Measurements from ENCODE around the gene RRBP1.

Gene RRBP1

DNA sequence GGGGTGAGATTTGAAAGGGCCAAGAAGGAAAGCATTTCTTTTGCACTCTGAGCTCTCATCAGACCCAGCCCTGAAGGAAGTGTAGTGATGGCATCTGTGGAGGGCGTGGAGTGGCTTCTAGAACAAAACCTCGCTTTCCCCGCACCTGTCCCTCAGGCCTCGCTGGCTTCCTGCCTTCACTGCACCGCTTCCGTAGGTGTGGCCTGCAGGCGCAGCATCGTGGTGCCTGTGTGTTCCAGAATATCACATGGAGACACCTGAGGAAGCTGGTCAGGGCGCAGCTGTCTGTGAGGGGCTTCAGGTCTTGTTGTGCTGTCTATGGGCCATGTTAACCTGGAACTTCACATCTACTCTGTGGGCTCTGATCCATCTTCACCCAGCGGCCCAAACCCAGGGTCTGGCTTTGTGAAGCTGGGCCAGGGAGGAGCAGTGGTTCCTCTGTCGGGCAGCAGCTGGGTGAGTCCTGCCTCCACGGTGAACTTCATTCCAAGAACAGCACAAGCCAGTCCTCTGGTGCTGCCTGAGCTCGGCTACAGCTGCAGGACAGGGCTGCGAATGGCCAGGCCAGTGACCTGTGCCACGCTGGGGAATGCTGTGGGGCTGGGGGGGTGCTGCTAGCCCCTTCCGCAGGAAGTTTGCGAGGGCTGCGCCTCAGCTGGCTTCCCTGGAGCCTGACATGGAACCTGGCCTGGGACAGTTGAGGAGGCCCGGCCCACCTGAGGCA is 71.3 kb downstream of the RRBP1 start:
- H3K4me3 ChIP-seq (ENCODE audit: low read length), result no peak overlapping the region
- H3K4me1 ChIP-seq (ENCODE audit: insufficient read depth, low read length), result no peaks in the 10 kb centered on the region
- peaks cover 4% of the 10 kb centered on the region for H3K36me3 ChIP-seq (ENCODE audit: insufficient read depth, low read length)
- H2AFZ ChIP-seq (ENCODE audit: low read depth, low read length), result no peak overlapping the region
- no peaks in the 10 kb centered on the region for H3K9me3 ChIP-seq (ENCODE audit: low read length)
- H3K27me3 ChIP-seq (ENCODE audit: insufficient read depth, low read length), result no peaks in the 10 kb centered on the region

DNA sequence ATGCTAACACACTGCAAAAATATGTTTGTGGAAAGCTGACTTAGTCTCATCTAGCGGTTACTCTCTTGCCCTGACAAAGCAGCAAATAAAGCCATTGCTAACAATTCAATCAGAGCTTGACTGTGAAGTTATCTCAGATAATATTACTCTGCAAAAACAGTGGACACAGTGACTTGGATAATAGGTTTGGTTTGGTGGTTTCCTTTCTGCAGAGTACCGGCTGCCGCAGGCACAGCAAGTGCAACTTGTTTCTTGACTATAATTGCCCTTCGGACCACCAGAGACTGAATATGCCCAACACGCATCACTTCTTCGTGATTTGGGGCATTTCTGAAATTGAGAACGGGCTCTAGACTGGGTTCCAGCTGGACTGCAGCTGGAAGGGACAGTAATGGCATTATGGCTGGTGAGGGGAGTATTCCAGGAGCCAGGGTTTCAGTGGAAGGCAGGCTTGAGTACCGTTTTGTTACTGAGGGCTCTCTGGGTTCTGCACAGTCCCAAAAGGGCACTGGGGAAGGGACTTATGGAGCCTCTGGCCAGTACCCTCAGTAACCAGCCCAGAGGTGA is 72.1 kb downstream of the RRBP1 start:
- H3K4me3 ChIP-seq (ENCODE audit: low read length), result no peak overlapping the region
- peaks cover 8% of the 10 kb centered on the region for H3K36me3 ChIP-seq (ENCODE audit: insufficient read depth, low read length)
- H3K9me3 ChIP-seq (ENCODE audit: low read length), result no peaks in the 10 kb centered on the region
- no peaks in the 10 kb centered on the region for H3K4me1 ChIP-seq (ENCODE audit: insufficient read depth, low read length)
- no peaks in the 10 kb centered on the region for H3K27me3 ChIP-seq (ENCODE audit: insufficient read depth, low read length)
- no peak overlapping the region for H2AFZ ChIP-seq (ENCODE audit: low read depth, low read length)

DNA sequence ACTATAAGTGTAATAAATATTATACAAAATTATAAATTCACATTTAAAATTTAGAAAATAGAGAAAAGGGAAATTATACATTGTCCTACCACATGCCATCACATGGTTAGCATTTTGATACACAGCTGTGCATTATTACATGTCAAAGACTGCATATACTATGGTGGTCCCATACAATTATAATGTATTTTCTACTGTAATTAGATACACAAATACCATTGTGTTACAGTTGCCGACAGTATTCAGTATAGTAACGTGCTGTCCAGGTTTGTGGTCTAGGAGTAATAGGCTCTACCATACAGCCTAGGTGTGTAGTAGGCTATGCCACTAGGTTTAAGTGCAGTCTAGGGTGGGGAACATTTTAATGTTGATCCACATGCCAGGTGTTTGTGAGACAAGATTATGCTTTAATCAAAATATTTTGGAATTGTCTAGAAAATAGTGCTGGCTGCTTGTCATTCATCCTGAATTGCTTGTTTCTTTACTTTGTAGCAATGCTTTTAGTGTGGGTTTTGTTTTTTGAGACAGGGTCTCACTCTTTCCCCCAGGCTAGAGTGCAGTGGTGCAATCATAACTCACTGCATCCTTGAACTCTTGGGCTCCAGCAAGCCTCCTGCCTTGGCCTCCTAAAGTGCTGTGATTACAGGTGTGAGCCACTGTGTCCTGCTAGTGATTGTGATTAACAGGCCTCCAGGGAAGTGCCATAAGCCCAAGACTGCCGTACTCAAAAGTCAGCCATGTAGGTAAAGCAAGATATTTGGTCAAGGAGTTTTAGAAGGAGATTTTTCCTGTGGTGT is 73.1 kb downstream of the RRBP1 start:
- Histone ChIP-seq H3K36me3 (ENCODE audit: insufficient read depth, low read length) (peaks cover 14% of the 10 kb centered on the region), H3K9me3 (ENCODE audit: low read length) (no peaks in the 10 kb centered on the region)

DNA sequence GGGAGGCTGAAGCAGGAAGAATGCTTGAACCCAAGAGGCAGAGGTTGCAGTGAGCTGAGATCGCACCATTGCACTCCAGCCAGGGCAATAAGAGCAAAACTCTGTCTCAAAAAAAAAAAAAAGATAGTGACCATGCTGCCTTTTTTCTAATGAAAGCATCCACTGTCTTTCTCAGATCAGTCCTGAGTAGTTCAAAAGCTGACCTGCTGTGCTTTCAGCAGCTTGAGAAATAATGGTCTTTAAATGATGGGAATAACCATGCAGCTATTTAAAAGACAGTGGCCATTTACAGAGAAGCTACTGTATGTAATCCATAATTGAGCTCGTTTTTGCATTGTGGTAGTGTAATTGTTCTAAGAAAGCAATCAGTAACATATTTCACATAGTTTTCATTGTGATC is 76.0 kb downstream of the RRBP1 start:
- H3K27me3 ChIP-seq (ENCODE audit: insufficient read depth, low read length), result no peaks in the 10 kb centered on the region
- H3K9me3 ChIP-seq (ENCODE audit: low read length), result no peaks in the 10 kb centered on the region
- no peak overlapping the region for H3K4me3 ChIP-seq (ENCODE audit: low read length)
- H3K36me3 ChIP-seq (ENCODE audit: insufficient read depth, low read length), result peaks cover 22% of the 10 kb centered on the region
- no peak overlapping the region for H2AFZ ChIP-seq (ENCODE audit: low read depth, low read length)
- H3K4me1 ChIP-seq (ENCODE audit: insufficient read depth, low read length), result peaks cover 9% of the 10 kb centered on the region

More for the DNA sequence above, 73.1 kb downstream of the RRBP1 start:
- Histone ChIP-seq H2AFZ (ENCODE audit: low read depth, low read length) (no peak overlapping the region), H3K4me3 (ENCODE audit: low read length) (no peak overlapping the region), H3K4me1 (ENCODE audit: insufficient read depth, low read length) (no peaks in the 10 kb centered on the region), H3K27me3 (ENCODE audit: insufficient read depth, low read length) (no peaks in the 10 kb centered on the region)

DNA sequence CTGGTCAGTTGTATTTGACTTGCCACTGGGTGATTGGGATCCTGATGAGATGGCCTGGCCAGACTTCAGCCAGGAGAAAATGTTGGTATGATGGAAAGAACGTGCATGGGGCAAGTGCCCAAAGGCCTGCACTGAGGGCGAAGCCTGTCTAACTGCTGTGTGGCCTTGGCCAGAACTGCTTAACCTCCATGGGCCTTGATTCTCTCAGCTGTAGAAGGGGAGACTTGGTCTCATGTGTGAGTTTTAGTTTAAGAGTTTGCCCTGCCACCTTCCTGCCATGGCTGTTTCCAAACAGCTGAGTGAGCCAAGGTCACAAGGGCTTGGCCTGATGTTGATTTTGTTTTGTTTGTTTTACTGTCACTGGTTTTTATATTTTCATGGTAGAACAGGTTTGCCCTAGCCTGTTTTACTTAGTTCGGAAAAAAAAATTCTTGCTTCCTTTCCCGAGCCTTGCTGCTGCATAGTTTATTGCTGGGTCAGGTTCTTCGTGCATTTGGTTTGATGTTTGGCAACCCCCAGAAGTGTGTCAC is 76.8 kb downstream of the RRBP1 start:
- H3K4me3 ChIP-seq (ENCODE audit: low read length), result no peak overlapping the region
- H2AFZ ChIP-seq (ENCODE audit: low read depth, low read length), result no peak overlapping the region
- H3K9me3 ChIP-seq (ENCODE audit: low read length), result no peaks in the 10 kb centered on the region
- peaks cover 9% of the 10 kb centered on the region for H3K4me1 ChIP-seq (ENCODE audit: insufficient read depth, low read length)
- peaks cover 22% of the 10 kb centered on the region for H3K36me3 ChIP-seq (ENCODE audit: insufficient read depth, low read length)
- H3K27me3 ChIP-seq (ENCODE audit: insufficient read depth, low read length), result no peaks in the 10 kb centered on the region

DNA sequence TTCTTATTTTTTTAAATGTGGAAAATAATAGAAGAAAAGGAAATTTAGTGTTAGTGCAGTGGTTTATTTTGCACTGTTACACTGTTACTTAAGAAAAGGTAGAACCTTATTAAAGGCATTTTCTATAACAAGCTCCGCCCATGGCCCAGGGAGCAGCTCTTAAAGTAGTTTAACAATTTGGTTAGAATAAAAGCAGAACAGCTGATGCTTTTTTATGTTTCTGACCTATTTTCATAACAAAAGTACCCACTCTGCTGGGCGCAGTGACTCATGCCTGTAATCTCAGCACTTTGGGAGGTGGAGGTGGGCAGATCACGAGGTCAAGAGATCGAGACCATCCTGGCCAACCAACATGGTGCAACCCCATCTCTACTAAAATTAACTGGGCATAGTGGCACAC is 79.5 kb downstream of the RRBP1 start:
- Histone ChIP-seq H3K4me1 (ENCODE audit: insufficient read depth, low read length) (peaks cover 9% of the 10 kb centered on the region), H3K4me3 (ENCODE audit: low read length) (no peak overlapping the region), H3K27me3 (ENCODE audit: insufficient read depth, low read length) (no peaks in the 10 kb centered on the region), H3K9me3 (ENCODE audit: low read length) (no peaks in the 10 kb centered on the region), H3K36me3 (ENCODE audit: insufficient read depth, low read length) (peaks cover 22% of the 10 kb centered on the region), H2AFZ (ENCODE audit: low read depth, low read length) (no peak overlapping the region)

DNA sequence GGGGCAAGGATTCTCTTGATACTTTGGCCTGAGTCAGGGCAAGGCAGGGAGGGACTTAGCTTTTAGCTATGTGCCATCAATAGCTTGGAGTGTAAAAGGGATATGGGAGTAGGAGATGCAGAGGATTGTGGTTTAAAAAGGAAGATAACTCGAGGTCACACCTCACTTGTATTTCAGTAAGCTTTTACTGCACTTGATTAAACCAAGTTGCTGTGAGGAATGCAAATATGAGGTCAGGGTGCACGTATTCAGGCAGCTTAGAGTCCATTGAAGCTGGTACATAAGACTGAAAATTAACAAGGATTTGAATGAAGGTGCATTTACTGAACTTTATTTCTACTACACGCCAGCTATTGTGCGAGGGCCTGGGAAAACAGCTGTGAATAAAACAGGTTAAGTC is 80.1 kb downstream of the RRBP1 start:
- Histone ChIP-seq H3K27me3 (ENCODE audit: insufficient read depth, low read length) (no peaks in the 10 kb centered on the region), H3K4me3 (ENCODE audit: low read length) (no peak overlapping the region), H3K4me1 (ENCODE audit: insufficient read depth, low read length) (peaks cover 9% of the 10 kb centered on the region), H3K36me3 (ENCODE audit: insufficient read depth, low read length) (peaks cover 21% of the 10 kb centered on the region), H3K9me3 (ENCODE audit: low read length) (no peaks in the 10 kb centered on the region), H2AFZ (ENCODE audit: low read depth, low read length) (no peak overlapping the region)

DNA sequence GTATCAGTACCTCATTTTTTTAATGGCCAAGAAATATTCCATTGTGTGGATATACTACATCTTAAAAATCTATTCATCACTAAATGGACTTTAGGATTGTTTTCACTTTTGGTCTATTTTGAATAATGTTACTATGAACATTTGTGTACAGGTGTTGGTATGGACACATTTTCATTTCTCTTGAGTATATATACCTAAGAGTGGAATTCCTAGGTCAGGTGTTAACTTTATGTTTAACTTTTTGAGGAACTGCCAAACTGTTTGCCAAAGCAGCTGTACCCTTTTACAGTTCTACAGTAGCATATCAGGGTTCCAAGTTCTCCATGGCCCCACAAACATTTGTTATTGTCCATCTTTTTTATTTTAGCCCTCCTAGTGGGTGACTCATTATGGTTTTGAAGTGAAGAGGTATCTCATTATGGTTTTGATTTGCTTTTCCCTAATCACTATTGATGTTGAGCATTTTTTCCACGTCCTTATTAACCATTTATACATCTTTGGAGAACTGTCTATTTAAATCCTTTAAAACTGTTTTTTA is 84.0 kb downstream of the RRBP1 start:
- Histone ChIP-seq H3K9me3 (ENCODE audit: low read length) (no peaks in the 10 kb centered on the region), H3K4me1 (ENCODE audit: insufficient read depth, low read length) (peaks cover 9% of the 10 kb centered on the region)

DNA sequence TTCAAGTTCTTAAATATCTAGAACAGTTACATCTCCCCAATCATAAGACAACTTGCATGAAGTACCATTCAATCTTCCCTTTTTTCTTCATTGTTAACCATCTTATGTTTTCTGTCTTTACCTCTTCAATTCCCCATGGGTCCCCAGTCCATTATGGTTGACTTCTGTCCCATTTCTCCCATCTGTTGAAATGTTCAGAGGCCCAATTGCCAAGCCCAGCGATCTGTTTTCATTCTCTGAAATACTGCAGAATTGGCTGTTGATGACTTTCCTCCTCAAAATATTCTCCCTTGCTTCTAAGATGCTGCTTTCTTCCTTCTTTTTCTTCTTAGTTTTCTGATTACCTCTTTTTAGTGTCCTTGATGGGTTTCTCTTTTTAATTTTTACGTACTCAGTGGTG is 86.2 kb downstream of the RRBP1 start:
- H3K36me3 ChIP-seq (ENCODE audit: insufficient read depth, low read length), result no peaks in the 10 kb centered on the region
- no peak overlapping the region for H3K4me3 ChIP-seq (ENCODE audit: low read length)
- no peaks in the 10 kb centered on the region for H3K9me3 ChIP-seq (ENCODE audit: low read length)
- no peaks in the 10 kb centered on the region for H3K4me1 ChIP-seq (ENCODE audit: insufficient read depth, low read length)
- H3K27me3 ChIP-seq (ENCODE audit: insufficient read depth, low read length), result no peaks in the 10 kb centered on the region
- H2AFZ ChIP-seq (ENCODE audit: low read depth, low read length), result no peak overlapping the region

More for the DNA sequence above, 84.0 kb downstream of the RRBP1 start:
- Histone ChIP-seq H3K27me3 (ENCODE audit: insufficient read depth, low read length) (no peaks in the 10 kb centered on the region), H3K36me3 (ENCODE audit: insufficient read depth, low read length) (peaks cover 2% of the 10 kb centered on the region), H3K4me3 (ENCODE audit: low read length) (no peak overlapping the region), H2AFZ (ENCODE audit: low read depth, low read length) (no peak overlapping the region)

DNA sequence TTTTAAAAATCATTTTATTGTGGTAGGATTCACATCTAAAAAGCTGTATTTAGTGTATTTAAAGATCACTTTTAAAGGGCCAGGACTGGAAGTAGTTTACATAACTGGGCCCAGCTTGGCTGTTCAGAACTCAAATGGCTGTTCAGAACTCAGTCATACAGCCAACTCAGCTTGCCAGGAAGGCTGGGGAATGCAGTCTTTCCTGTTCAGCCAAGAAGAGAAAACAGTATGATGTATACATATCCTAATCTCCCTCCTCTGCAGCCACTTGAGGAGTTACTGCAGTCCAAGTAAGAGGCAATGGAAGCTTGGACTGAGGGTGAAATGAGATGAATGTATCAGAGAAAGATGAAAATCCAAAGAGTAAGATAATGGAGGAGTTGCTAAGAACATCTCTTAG is 87.6 kb downstream of the RRBP1 start:
- no peaks in the 10 kb centered on the region for H3K9me3 ChIP-seq (ENCODE audit: low read length)
- H3K27me3 ChIP-seq (ENCODE audit: insufficient read depth, low read length), result no peaks in the 10 kb centered on the region
- no peak overlapping the region for H3K4me3 ChIP-seq (ENCODE audit: low read length)
- no peaks in the 10 kb centered on the region for H3K36me3 ChIP-seq (ENCODE audit: insufficient read depth, low read length)
- H2AFZ ChIP-seq (ENCODE audit: low read depth, low read length), result no peak overlapping the region
- H3K4me1 ChIP-seq (ENCODE audit: insufficient read depth, low read length), result no peaks in the 10 kb centered on the region

DNA sequence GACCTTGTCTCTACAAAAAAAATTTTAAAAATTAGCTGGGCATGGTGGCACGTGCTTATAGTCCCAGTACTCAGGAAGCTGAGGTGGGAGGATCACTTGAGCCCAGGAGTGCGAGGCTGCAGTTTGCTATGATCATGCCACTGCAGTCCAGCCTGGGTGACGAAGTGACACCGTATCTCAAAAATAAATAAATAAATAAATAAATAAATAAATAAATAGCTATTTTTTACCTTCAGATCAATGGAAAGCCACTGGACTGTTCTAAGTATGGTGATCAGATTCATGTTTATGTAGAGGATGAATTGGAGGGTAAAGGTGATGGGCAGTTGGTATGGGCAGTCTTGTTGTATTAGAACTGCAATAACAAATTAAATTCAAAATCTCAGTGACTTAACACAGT is 88.1 kb downstream of the RRBP1 start:
- Histone ChIP-seq H3K27me3 (ENCODE audit: insufficient read depth, low read length) (no peaks in the 10 kb centered on the region), H3K4me3 (ENCODE audit: low read length) (no peak overlapping the region), H3K9me3 (ENCODE audit: low read length) (no peaks in the 10 kb centered on the region), H3K4me1 (ENCODE audit: insufficient read depth, low read length) (no peaks in the 10 kb centered on the region), H2AFZ (ENCODE audit: low read depth, low read length) (no peak overlapping the region), H3K36me3 (ENCODE audit: insufficient read depth, low read length) (no peaks in the 10 kb centered on the region)

DNA sequence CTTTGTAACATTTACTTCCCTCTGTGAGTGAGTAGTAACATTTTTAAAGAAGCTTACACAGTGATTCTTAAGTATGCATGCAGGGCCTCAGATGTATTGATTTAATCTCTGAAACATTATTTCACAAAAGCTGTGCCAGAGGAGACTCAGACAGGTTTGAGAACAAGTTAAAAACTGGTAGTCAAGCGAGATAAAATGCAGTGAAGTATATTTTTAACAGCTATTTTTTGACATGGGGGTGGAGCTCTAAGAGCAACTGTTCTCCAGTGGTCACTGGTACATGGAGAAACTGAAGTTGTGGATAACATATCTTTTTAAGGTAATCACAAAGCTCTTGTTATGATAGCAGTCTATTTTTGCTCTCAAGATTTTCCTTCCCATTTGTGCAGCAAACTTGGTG is 91.8 kb downstream of the RRBP1 start:
- no peaks in the 10 kb centered on the region for H3K36me3 ChIP-seq (ENCODE audit: insufficient read depth, low read length)
- H3K27me3 ChIP-seq (ENCODE audit: insufficient read depth, low read length), result no peaks in the 10 kb centered on the region
- H3K4me1 ChIP-seq (ENCODE audit: insufficient read depth, low read length), result no peaks in the 10 kb centered on the region
- no peaks in the 10 kb centered on the region for H3K9me3 ChIP-seq (ENCODE audit: low read length)
- H3K4me3 ChIP-seq (ENCODE audit: low read length), result no peak overlapping the region
- H2AFZ ChIP-seq (ENCODE audit: low read depth, low read length), result no peak overlapping the region

Data from neuron (in vitro differentiated cells).